GM08714 (cell line): Measurements from ENCODE around the gene HSD17B1.
A peak's percentile ranks its signal among the peaks of the same experiment; 100 is the strongest.

Source experiments
- H3K4me3 ChIP-seq: fragments of 200-500 bp; sonication (Bioruptor generic); 2 replicates; pipeline ENCODE4 v1.5.1; 2014; ENCODE audit warnings: mild to moderate bottlenecking, low read length, inconsistent platforms
- ZNF274 ChIP-seq: IDR thresholded peaks from 2 replicates; pipeline ENCODE4 v1.6.1; 2012; ENCODE audit warnings: mild to moderate bottlenecking, low read depth, low read length

Gene HSD17B1

DNA sequence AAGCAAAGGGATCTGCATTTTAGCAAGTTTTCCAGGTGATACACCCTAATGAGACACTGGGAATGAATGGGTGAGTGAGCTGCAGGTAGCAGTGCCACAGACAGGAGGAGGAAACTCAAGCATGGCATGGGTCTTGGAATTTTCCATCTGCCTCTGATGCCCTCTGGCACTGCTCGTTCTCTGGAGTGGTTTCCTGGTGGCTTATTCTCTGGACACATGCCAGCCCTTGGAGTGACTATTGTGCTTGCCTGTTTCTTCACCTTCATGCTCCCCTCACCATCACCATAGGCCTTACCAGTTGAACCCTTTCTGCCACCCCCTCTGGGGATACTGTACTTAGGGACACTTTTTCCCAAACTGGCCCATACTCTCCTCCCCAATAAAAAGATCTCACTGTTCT is 10.8 kb downstream of the HSD17B1 start:
- peak overlapping the region; percentile 84; the same call in 1 of the 2 replicates for H3K4me3 ChIP-seq
- no peak for TF ChIP-seq ZNF274

DNA sequence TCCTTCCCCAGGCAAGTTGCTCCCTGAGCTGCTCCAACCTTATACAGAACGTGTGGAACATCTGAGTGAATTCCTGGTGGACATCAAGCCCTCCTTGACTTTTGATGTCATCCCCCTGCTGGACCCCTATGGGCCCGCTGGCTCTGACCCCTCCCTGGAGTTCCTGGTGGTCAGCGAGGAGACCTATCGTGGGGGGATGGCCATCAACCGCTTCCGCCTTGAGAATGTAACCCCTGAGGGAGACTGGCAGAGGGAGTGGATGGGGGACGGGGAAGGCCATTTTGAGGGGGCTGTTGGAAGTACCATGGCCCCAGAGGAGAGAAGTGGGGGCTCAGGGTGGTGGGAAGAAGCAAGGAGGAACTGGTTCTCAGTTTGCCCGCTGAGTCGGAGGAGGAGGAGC is 11.2 kb downstream of the HSD17B1 start:
- no peak overlapping the region; the same call in 1 of the 2 replicates for H3K4me3 ChIP-seq
- no peak for TF ChIP-seq ZNF274

DNA sequence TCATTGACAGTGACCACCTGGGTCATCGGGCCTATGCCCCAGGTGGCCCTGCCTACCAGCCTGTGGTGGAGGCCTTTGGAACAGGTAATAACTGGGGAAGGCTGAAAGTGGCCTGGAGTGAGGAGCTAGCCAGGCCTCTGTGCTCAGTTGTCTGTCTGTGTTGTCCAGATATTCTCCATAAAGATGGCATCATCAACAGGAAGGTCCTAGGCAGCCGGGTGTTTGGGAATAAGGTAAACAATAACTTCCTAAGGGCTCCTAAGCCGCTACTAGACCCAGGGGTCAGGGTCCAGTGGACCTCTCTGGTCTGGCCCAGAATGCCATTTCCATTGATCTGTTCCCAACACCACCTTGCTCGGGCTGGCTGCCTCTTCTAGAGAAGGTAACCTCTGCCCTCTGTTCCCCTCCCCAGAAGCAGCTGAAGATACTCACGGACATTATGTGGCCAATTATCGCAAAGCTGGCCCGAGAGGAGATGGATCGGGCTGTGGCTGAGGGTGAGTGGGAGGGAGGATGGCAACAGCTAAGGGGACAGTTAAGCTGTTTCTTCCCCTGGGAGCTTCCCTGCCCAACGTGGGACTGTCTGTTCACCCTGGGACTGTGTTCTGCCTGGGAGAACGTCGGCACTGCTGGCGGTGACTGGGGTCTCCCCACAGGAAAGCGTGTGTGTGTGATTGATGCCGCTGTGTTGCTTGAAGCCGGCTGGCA is 12.2 kb downstream of the HSD17B1 start:
- H3K4me3 ChIP-seq: no peak overlapping the region
- no peak for TF ChIP-seq ZNF274

DNA sequence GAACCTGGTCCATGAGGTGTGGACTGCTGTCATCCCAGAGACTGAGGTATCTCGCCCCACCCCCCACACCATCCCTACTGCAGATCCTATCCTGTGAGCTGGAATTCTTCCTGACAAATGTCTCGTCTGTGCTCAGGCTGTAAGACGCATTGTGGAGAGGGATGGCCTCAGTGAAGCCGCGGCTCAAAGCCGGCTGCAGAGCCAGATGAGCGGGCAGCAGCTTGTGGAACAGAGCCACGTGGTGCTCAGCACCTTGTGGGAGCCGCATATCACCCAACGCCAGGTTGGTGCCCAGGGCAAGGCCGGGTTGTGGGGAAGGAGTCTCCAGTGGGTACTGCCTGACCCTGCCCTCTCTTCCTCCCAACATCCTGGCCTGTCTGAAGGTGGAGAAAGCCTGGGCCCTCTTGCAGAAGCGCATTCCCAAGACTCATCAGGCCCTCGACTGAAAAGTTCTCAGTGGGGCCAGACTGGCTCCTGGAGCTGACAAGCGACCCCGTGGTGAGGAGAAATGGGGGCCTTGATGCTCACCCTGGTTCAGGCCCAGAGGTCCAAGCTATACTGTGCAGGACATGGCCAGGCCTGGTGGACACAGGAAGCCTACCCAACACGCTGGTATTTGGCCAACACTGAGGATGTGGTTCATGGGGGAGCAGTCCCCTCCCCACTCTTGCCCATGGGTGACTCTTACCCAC is 12.9 kb downstream of the HSD17B1 start:
- TF ChIP-seq ZNF274: no peak
- H3K4me3 ChIP-seq: no peak overlapping the region

DNA sequence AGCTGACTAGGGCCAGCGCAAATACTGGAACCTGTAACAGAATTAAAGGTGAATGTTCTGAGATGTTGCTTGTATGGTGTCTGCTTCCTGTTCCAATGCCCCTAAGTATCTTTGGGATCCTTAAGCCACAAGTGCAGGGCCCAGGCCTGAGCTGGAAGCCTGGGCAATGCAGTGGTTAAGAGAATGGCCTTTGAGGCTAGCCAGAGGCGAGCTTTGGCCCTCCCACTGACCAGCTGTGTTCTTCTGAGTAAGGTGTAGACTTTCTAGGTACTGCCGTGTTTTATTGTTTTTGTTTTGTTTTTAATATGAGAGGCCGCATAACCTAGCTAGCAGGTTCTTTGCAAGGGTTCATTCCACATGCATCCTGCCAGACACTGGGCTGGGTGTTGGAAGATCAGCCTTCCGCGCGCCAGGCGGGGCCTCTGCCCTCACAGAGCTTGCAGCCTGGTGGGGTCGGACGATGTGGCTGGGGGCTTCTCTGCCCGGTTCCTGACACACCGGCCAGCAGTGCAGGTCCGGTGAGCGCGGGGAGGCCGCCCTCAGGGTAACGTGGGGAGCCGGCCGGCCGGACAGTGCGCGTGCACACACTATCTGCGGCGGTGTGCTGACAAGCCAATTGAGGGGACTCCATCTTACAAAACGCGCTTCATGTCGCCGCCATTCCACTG is 13.6 kb downstream of the HSD17B1 start:
- no peak for TF ChIP-seq ZNF274
- H3K4me3 ChIP-seq: peak overlapping the region; percentile 16; the same call in 1 of the 2 replicates

DNA sequence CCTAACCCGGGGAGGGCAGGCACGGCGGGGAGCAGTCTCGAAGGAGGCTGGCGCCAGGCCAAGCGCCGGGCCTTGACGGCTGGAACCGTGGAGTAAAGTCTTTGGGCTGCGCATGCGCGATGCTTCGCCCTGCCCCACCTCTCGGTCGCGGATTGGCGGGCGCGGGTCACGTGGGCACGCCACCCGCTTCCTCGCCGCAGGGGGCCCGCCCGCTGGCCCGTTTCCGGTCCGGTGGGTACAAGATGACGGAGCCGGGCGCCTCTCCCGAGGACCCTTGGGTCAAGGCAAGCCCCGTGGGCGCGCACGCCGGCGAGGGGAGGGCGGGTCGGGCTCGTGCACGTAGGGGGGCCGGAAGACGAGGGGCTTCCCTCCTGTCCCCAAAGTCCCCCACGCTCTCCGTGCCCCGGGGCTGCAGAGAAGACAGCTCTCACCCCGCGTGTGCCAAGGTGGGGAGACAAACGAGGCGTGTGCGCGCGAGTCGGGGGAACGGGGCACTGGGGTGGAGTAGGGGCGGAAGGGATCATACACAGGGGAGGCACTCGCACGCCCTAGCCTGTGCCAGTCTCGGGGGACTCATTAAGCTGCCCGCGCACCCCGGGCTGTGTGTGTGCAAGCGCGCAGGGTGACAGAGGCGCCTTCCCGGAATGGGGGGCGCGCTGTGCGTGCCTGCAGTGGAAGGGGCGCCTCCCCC is 14.3 kb downstream of the HSD17B1 start, which contains the start of gene MLX:
MLX (plus strand) TSS at position 218 of the 691 bp plus-strand sequence; CDS start at position 243, 25 bp downstream.
- TF ChIP-seq ZNF274: no peak
- H3K4me3 ChIP-seq: peak within 1 kb of the TSS; percentile 83

DNA sequence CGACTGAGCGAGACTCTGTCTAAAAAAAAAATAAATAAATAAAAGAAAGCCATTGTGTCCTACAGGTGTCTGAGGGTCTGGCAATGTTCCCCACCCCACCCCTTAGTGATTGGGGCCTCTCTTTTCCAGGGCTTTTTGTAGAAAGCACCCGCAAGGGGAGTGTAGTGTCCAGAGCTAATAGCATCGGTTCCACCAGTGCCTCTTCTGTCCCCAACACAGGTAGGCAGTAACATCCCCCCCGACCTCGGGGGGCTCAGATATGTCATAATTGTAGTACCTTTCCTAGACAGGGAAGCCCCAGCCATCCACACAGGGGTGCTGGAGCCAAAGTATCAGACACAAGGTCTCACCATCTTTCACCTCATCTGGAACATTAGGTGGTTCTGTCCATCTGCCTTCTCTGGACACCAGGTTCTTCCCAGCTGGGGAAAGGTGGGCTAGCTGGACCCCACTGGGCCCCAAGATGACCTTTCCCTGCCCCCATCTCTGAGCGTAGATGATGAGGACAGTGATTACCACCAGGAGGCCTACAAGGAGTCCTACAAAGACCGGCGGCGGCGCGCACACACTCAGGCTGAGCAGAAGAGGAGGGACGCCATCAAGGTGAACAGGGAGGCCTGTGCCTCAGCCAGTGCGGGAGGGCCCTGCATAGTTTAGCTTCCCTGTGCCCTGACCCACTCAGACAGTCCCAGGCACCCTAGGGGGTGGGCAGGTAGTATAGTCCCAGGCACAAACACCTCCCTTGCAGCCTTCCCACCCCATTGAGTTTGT is 15.8 kb downstream of the HSD17B1 start:
- H3K4me3 ChIP-seq: no peak overlapping the region
- no peak for TF ChIP-seq ZNF274

DNA sequence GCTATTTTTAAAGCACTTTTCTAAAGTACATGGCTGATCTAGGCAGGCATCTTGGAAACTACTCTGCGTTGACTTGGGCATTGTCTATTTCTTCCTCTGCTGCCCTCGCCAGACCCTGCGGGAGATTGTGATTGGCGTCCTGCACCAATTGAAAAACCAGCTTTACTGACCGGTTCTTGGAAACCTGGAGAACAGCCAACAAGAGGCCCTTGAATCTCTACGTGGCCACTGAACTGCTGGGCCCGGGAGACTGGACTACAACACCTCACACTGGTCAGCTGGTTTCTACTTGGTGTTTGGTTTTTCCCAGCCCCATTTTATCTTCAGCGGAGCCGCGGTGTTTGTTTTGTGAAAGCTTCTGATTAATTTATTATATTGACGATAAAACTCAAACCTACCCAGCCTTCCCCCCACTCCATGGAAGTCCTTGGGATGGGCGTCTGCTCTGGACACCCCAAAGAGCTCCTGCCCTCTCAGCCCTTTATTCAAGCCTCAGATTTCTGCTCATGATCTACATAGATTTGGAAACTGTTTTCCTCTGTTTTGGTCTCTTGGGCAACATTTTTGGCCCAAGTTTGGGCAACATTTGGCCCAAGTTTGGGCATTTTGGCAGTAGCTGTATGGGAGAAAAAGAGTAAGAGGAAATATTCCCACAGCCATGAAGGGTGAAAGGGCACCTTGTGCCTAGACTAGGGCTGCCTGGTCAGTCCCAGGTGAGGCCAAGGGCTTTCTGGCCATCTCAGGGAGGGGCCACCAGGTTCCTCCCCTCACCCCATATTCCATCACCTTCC is 18.9 kb downstream of the HSD17B1 start:
- no peak overlapping the region for H3K4me3 ChIP-seq
- no peak for TF ChIP-seq ZNF274

DNA sequence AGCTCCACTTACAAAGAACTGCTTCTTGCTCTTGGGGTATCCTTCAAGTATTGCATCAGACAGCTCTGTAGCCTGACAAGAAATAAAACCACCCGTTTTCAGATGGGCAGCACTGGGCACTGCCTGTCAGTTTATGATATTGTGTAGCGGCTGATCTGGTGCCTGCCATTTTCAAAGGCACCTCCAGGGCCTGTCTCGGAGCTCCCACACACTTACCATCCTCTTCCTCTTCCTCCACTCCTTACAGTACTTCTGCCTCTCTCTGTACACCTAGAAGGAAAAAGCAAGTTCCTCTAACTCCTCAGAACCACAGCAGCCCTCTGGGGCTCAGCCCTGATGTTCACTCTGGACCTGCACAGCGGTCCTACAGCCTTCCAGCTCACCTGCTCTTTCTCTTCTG is 20.4 kb downstream of the HSD17B1 start:
- no peak overlapping the region for H3K4me3 ChIP-seq

DNA sequence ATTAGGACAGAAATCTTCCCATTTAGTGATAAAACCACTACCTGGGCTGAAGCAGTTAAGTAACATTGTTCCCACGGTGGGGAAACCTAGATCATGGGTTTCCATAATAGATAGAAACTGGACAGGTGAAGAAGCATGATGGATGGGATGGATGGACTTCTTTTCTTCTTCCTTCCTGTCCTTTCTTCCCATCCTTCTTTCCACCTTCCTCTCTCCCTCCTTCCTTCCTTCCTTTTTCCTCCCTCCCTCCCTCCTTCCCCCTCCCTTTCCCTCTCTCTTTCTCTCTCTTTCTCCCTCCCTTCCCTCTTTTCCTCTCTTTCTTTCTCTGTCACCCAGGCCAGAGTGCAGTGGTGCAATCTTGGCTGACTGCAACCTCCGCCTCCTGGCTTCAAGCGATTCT is 21.7 kb downstream of the HSD17B1 start:
- no peak for TF ChIP-seq ZNF274
- no peak overlapping the region for H3K4me3 ChIP-seq

More for the DNA sequence above, 20.4 kb downstream of the HSD17B1 start:
- no peak for TF ChIP-seq ZNF274

DNA sequence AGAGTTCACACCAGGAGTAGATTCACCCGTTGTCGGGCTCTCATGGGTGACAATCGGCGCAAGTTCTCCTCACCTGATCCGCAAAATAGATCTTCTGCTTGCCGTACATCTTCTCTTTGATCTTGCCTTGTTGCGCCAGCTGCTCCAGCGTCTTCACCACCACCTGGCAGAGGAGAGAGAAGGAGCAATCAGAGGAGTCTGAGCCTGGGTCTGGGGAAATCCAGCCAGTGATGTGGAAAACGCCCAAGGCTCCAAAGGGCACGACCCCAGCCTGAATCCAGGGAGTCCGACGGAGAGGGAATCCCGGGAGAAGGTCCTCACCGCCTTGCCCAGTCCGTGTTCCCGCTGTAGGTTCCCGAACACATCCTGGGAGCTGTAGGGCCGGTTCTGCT is 24.4 kb downstream of the HSD17B1 start:
- H3K4me3 ChIP-seq: peak overlapping the region; percentile 66
- TF ChIP-seq ZNF274: no peak

DNA sequence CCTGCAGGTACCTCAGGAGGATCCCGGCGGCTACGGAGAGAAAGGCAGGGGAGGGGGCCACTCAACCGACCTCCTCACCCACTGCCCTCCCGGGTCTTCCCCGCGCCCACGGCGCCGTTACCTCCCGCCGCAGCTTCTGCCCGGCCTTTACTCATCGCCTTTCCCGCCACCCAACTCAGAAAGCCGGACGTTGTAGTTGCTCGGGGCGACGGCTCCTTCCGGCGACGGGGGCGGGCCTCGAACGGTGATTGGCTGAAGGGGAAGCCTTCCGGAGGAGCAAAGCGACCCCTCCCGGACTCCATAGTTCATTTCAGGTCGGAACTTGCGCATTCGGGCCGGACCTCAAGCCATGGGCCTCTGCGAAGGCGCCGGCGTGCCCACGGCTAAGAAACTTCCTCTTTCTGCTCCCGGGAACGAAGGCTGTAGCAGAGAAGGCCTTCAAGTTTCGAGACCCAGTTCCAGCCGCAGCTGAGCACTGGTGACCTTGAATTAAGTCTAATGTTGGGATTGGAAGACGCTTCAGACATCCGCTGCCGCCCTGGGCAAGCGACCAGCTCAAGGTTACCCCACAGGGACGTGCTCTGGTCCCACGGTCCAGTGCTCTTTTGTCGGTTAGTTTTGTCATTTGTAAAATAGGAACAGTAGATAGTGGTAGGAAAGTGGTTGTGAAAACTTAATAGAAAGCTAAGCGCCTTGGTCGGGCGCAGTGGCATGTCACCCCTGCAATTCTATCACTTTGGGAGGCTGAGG is 25.0 kb downstream of the HSD17B1 start, which contains the start of gene PSMC3IP:
PSMC3IP (minus strand) TSS at position 198 of the 750 bp plus-strand sequence; CDS start at position 155, 43 bp downstream.
- TF ChIP-seq ZNF274: no peak
- H3K4me3 ChIP-seq: peak within 1 kb of the TSS; percentile 66
